Measurements from ENCODE around the gene TAGLN3. TPM values are rescaled to one million over a fixed set of nuclear protein-coding genes. Genes with fewer than 3 reads are reported as not detected.

The TAGLN3 gene
- total RNA-seq, 4 donors from 2014 or later = 0.64 to 1.5 (median 0.68) TPM; not detected in 1

GRCh38 chr3:112005091-112005672 is 6.5 kb downstream of the TAGLN3 start:
- Histone ChIP-seq H3K27ac (no peak overlapping the region), H3K9me3 (no peaks in the 10 kb centered on the region), H3K27me3 (peaks cover 8% of the 10 kb centered on the region), H3K4me1 (no peaks in the 10 kb centered on the region), H3K4me3 (no peak overlapping the region), H3K36me3 (no peaks in the 10 kb centered on the region)
- WGBS, 2 donors (ENCODE audit: low coverage in 1 of 2) = 64 to 86% methylated on average over 3 to 4 of the region's 4 CpGs
- intact Hi-C loops (cut with DNase I; ENCODE audit: low total_unique reads) = no loop called here
- in situ Hi-C loops (cut with MboI; ENCODE audit: low pct_ligation_motif_present in 1 of 4, low pct_unique_long_range_greater_than_20kb in 1 of 4, low sequenced_read_pairs in 3 of 4) = no loop called here
- TF ChIP-seq POLR2AphosphoS5 (IDR thresholded peaks at IDR 0.05) = no peak
- TF ChIP-seq EP300 (IDR thresholded peaks at IDR 0.05; ENCODE audit: low read depth) = no peak
- no peak for TF ChIP-seq POLR2A (IDR thresholded peaks at IDR 0.05)
- TF ChIP-seq CTCF (IDR thresholded peaks at IDR 0.05) = no peak
- DNase-seq = no peak

GRCh38 chr3:112007633-112008032 is 8.9 kb downstream of the TAGLN3 start:
- in situ Hi-C loops (cut with MboI; ENCODE audit: low pct_ligation_motif_present in 1 of 4, low pct_unique_long_range_greater_than_20kb in 1 of 4, low sequenced_read_pairs in 3 of 4) (no loop called here), intact Hi-C loops (cut with DNase I; ENCODE audit: low total_unique reads) (no loop called here)
- Histone ChIP-seq H3K4me1 (no peaks in the 10 kb centered on the region), H3K9me3 (no peaks in the 10 kb centered on the region), H3K27ac (no peak overlapping the region), H3K36me3 (no peaks in the 10 kb centered on the region), H3K27me3 (no peaks in the 10 kb centered on the region), H3K4me3 (no peak overlapping the region)
- no peak for DNase-seq
- TF ChIP-seq EP300 (IDR thresholded peaks at IDR 0.05; ENCODE audit: low read depth) = no peak
- no peak for TF ChIP-seq POLR2AphosphoS5 (IDR thresholded peaks at IDR 0.05)
- TF ChIP-seq POLR2A (IDR thresholded peaks at IDR 0.05) = no peak
- TF ChIP-seq CTCF (IDR thresholded peaks at IDR 0.05) = no peak
- 43% methylated on average over 1 of the region's 1 CpG for WGBS, 2 donors (ENCODE audit: low coverage in 1 of 2)

GRCh38 chr3:112009670-112010069 is 10.9 kb downstream of the TAGLN3 start:
- TF ChIP-seq POLR2AphosphoS5 (IDR thresholded peaks at IDR 0.05) (no peak), POLR2A (IDR thresholded peaks at IDR 0.05) (no peak), CTCF (IDR thresholded peaks at IDR 0.05) (no peak), EP300 (IDR thresholded peaks at IDR 0.05; ENCODE audit: low read depth) (no peak)
- no peak overlapping the region for H3K27ac ChIP-seq
- intact Hi-C loops (cut with DNase I; ENCODE audit: low total_unique reads) = no loop called here
- no peaks in the 10 kb centered on the region for H3K9me3 ChIP-seq
- H3K27me3 ChIP-seq = no peaks in the 10 kb centered on the region
- no peak overlapping the region for H3K4me3 ChIP-seq
- in situ Hi-C loops (cut with MboI; ENCODE audit: low pct_ligation_motif_present in 1 of 4, low pct_unique_long_range_greater_than_20kb in 1 of 4, low sequenced_read_pairs in 3 of 4) = no loop called here
- 69 to 84% methylated on average over 2 of the region's 2 CpGs for WGBS, 2 donors (ENCODE audit: low coverage in 1 of 2)
- H3K36me3 ChIP-seq = no peaks in the 10 kb centered on the region
- peaks cover 0 to 9% (median 0%) of the 10 kb centered on the region in 4 donors for H3K4me1 ChIP-seq
- no peak for DNase-seq

GRCh38 chr3:112010636-112011035 is 11.9 kb downstream of the TAGLN3 start:
- Histone ChIP-seq H3K4me3 (no peak overlapping the region), H3K36me3 (no peaks in the 10 kb centered on the region)
- no peak for TF ChIP-seq POLR2AphosphoS5 (IDR thresholded peaks at IDR 0.05)
- no peak for TF ChIP-seq POLR2A (IDR thresholded peaks at IDR 0.05)
- no peak for TF ChIP-seq CTCF (IDR thresholded peaks at IDR 0.05)
- no peak for TF ChIP-seq EP300 (IDR thresholded peaks at IDR 0.05; ENCODE audit: low read depth)

More at GRCh38 chr3:112010636-112011035, 11.9 kb downstream of the TAGLN3 start:
- WGBS, 2 donors (ENCODE audit: low coverage in 1 of 2) = 70 to 74% methylated on average over 3 of the region's 3 CpGs
- peaks cover 0 to 9% (median 0%) of the 10 kb centered on the region in 4 donors for H3K4me1 ChIP-seq
- H3K27ac ChIP-seq = no peak overlapping the region
- DNase-seq = no peak
- H3K27me3 ChIP-seq = no peaks in the 10 kb centered on the region
- in situ Hi-C loops (cut with MboI; ENCODE audit: low pct_ligation_motif_present in 1 of 4, low pct_unique_long_range_greater_than_20kb in 1 of 4, low sequenced_read_pairs in 3 of 4) (no loop called here), intact Hi-C loops (cut with DNase I; ENCODE audit: low total_unique reads) (no loop called here)
- no peaks in the 10 kb centered on the region for H3K9me3 ChIP-seq
